Liver (tissue), 9 donors: ENCODE results near the gene CLASP2. TPM values are rescaled to one million over a fixed set of nuclear protein-coding genes. Genes with fewer than 3 reads are reported as not detected.

Experiments used
- DNase-seq: peaks from one replicate; pipeline ENCODE4 v3.0.0-alpha.2; 2017; ENCODE audit warnings: low spot score
- H3K27ac ChIP-seq, 2 donors: one replicate each; pipeline ENCODE4 v1.7.0; 2013; ENCODE audit warnings: inconsistent platforms in 2 of 2, low read length in 2 of 2, control low read depth in 1 of 2, low read depth in 1 of 2, mild to moderate bottlenecking in 1 of 2
- H3K27me3 ChIP-seq, 4 donors: one replicate each; pipeline versions ENCODE4 v1.6.1 to v1.7.0; 2013; ENCODE audit warnings: low read length in 3 of 4, inconsistent platforms in 1 of 4, mild to moderate bottlenecking in 1 of 4, moderate library complexity in 1 of 4; ENCODE audit not compliant: control insufficient read depth in 4 of 4, insufficient read depth in 4 of 4
- H3K36me3 ChIP-seq, 4 donors: one replicate each; pipeline versions ENCODE4 v1.6.1 to v1.7.0; 2013; ENCODE audit warnings: low read length in 3 of 4, mild to moderate bottlenecking in 3 of 4, low read depth in 1 of 4, moderate library complexity in 1 of 4; ENCODE audit not compliant: control insufficient read depth in 4 of 4, insufficient read depth in 3 of 4
- H3K4me1 ChIP-seq, 4 donors: one replicate each; pipeline versions ENCODE4 v1.6.1 to v1.7.0; 2013; ENCODE audit warnings: low read length in 3 of 4, mild to moderate bottlenecking in 3 of 4, moderate library complexity in 1 of 4; ENCODE audit not compliant: control insufficient read depth in 4 of 4, insufficient read depth in 4 of 4
- H3K4me3 ChIP-seq, 3 donors: one replicate each; pipeline versions ENCODE4 v1.6.1 to v1.7.0; 2013; ENCODE audit warnings: low read length in 3 of 3, control low read depth in 1 of 3, low read depth in 1 of 3, mild to moderate bottlenecking in 1 of 3
- H3K9ac ChIP-seq, 2 donors: one replicate each; pipeline ENCODE4 v1.7.0; 2013; ENCODE audit warnings: low read length in 2 of 2, mild to moderate bottlenecking in 2 of 2, moderate library complexity in 2 of 2, control low read depth in 1 of 2, low read depth in 1 of 2
- H3K9me3 ChIP-seq, 4 donors: one replicate each; pipeline versions ENCODE4 v1.6.1 to v1.7.0; 2013; ENCODE audit warnings: low read length in 3 of 4; ENCODE audit not compliant: control insufficient read depth in 4 of 4
- ATF3 ChIP-seq: IDR thresholded peaks from 2 replicates; pipeline ENCODE4 v1.6.1; 2016; ENCODE audit warnings: antibody characterized with exemption
- EGR1 ChIP-seq, 2 donors: IDR thresholded peaks; 2 replicates each; pipeline ENCODE4 v1.6.1; 2016 to 2018; ENCODE audit warnings: antibody characterized with exemption in 2 of 2, low read depth in 2 of 2
- FOXA1 ChIP-seq: IDR thresholded peaks from 2 replicates; pipeline ENCODE4 v1.6.1; 2016; ENCODE audit warnings: antibody characterized with exemption
- FOXA2 ChIP-seq: IDR thresholded peaks from 2 replicates; pipeline ENCODE4 v1.6.1; 2016; ENCODE audit warnings: antibody characterized with exemption
- GABPA ChIP-seq, 2 donors: IDR thresholded peaks in 1 of 2; conservative IDR thresholded peaks in 1 of 2; 2 replicates each; pipeline ENCODE4 v1.6.1; 2016; ENCODE audit warnings: antibody characterized with exemption in 2 of 2, mild to moderate bottlenecking in 1 of 2, moderate library complexity in 1 of 2
- HNF4A ChIP-seq, 2 donors: conservative IDR thresholded peaks; 2 replicates each; pipeline ENCODE4 v1.6.1; 2016; ENCODE audit warnings: antibody characterized with exemption in 2 of 2, mild to moderate bottlenecking in 2 of 2
- HNF4G ChIP-seq: IDR thresholded peaks from 2 replicates; pipeline ENCODE4 v1.6.1; 2016; ENCODE audit warnings: antibody characterized with exemption
- NR2F2 ChIP-seq: IDR thresholded peaks from 2 replicates; pipeline ENCODE4 v1.6.1; 2016; ENCODE audit warnings: antibody characterized with exemption
- RAD21 ChIP-seq, 2 donors: IDR thresholded peaks; 2 replicates each; pipeline ENCODE4 v1.6.1; 2016; ENCODE audit warnings: antibody characterized with exemption in 2 of 2, mild to moderate bottlenecking in 2 of 2
- SP1 ChIP-seq: IDR thresholded peaks from 2 replicates; pipeline ENCODE4 v1.6.1; 2018; ENCODE audit warnings: antibody characterized with exemption, mild to moderate bottlenecking
- TAF1 ChIP-seq: conservative IDR thresholded peaks from 2 replicates; pipeline ENCODE4 v1.6.1; 2016; ENCODE audit warnings: antibody characterized with exemption, mild to moderate bottlenecking
- YY1 ChIP-seq: IDR thresholded peaks from 2 replicates; pipeline ENCODE4 v1.6.1; 2016; ENCODE audit warnings: antibody characterized with exemption, mild to moderate bottlenecking
- WGBS: extraction: QIAGEN DNeasy Blood & Tissue Kit; methylation state at CpG from one replicate; pipeline ENCODE4 v1.1.7; 2013; 5-methylcytosine and 5-hydroxymethylcytosine counted together
- polyA plus RNA-seq, 2 donors: library from polyadenylated mRNA; stranded (reverse) in 1 of 2; unstranded in 1 of 2; fragments of 200-250 nt in 1 of 2; fragments of >200 nt in 1 of 2; fragmentation: Nextera tagmentation in 1 of 2; extraction: Ambion mirVana in 1 of 2; gene quantifications; one replicate each; pipeline versions ENCODE4 v1.2.1 to v1.2.3, GENCODE V29; 2013 to 2015
- total RNA-seq, 2 donors: library from RNA; depleted of rRNA; stranded (reverse); fragments of >200 nt; gene quantifications; one replicate each; pipeline ENCODE4 v1.2.3, GENCODE V29; 2014
- TF ChIP-seq, protein P1 (sequence below): IDR thresholded peaks from 2 replicates; pipeline ENCODE4 v1.6.1; 2016; ENCODE audit warnings: antibody characterized with exemption
- TF ChIP-seq, protein P2 (sequence below): fragments of 150-350 bp; IDR thresholded peaks from 2 replicates; pipeline ENCODE4 v1.5.1; 2017; ENCODE audit warnings: improper control_type of control experiment, low read depth, low read length; ENCODE audit not compliant: missing input control
- TF ChIP-seq, protein P3 (sequence below): IDR thresholded peaks from 2 replicates; pipeline ENCODE4 v1.6.1; 2016; ENCODE audit warnings: antibody characterized with exemption
- donor health status: healthy.
- donor health status: healthy.
- donor health status: healthy.
- donor health status: healthy.
- donor health status: healthy.

CLASP2 gene
- total and polyA plus RNA-seq, 4 donors, result 3.7 to 27.6 (median 17.3) TPM

GRCh38 chr3:33538678-33539339 is 179.2 kb downstream of the CLASP2 start:
- no peak for DNase-seq
- H3K4me1 ChIP-seq, result no peaks in the 10 kb centered on the region
- H3K27me3 ChIP-seq, result no peaks in the 10 kb centered on the region
- H3K9me3 ChIP-seq, result no peaks in the 10 kb centered on the region
- 94% methylated on average over 4 of the region's 4 CpGs for WGBS
- no peak overlapping the region for H3K27ac ChIP-seq
- no peak for TF ChIP-seq SP1
- TF ChIP-seq, protein P1, sequence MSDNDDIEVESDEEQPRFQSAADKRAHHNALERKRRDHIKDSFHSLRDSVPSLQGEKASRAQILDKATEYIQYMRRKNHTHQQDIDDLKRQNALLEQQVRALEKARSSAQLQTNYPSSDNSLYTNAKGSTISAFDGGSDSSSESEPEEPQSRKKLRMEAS, result no peak
- no peak for TF ChIP-seq FOXA1
- TF ChIP-seq, protein P2, sequence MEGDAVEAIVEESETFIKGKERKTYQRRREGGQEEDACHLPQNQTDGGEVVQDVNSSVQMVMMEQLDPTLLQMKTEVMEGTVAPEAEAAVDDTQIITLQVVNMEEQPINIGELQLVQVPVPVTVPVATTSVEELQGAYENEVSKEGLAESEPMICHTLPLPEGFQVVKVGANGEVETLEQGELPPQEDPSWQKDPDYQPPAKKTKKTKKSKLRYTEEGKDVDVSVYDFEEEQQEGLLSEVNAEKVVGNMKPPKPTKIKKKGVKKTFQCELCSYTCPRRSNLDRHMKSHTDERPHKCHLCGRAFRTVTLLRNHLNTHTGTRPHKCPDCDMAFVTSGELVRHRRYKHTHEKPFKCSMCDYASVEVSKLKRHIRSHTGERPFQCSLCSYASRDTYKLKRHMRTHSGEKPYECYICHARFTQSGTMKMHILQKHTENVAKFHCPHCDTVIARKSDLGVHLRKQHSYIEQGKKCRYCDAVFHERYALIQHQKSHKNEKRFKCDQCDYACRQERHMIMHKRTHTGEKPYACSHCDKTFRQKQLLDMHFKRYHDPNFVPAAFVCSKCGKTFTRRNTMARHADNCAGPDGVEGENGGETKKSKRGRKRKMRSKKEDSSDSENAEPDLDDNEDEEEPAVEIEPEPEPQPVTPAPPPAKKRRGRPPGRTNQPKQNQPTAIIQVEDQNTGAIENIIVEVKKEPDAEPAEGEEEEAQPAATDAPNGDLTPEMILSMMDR, result no peak
- TF ChIP-seq, protein P3, sequence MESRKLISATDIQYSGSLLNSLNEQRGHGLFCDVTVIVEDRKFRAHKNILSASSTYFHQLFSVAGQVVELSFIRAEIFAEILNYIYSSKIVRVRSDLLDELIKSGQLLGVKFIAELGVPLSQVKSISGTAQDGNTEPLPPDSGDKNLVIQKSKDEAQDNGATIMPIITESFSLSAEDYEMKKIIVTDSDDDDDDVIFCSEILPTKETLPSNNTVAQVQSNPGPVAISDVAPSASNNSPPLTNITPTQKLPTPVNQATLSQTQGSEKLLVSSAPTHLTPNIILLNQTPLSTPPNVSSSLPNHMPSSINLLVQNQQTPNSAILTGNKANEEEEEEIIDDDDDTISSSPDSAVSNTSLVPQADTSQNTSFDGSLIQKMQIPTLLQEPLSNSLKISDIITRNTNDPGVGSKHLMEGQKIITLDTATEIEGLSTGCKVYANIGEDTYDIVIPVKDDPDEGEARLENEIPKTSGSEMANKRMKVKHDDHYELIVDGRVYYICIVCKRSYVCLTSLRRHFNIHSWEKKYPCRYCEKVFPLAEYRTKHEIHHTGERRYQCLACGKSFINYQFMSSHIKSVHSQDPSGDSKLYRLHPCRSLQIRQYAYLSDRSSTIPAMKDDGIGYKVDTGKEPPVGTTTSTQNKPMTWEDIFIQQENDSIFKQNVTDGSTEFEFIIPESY, result no peak
- TF ChIP-seq RAD21 (IDR thresholded peaks at IDR 0.05), result no peak
- TF ChIP-seq HNF4A (conservative IDR thresholded peaks at IDR 0.05), result no peak
- TF ChIP-seq HNF4G, result no peak
- no peak for TF ChIP-seq GABPA (IDR thresholded peaks at IDR 0.05 in 1 of 2, conservative IDR thresholded peaks at IDR 0.05 in 1 of 2)
- no peak for TF ChIP-seq ATF3
- TF ChIP-seq NR2F2, result no peak
- no peak for TF ChIP-seq EGR1 (IDR thresholded peaks at IDR 0.05; ENCODE audit: low read depth in 2 of 2)
- TF ChIP-seq YY1, result no peak
- TF ChIP-seq TAF1, result no peak
- TF ChIP-seq FOXA2, result no peak
- H3K9ac ChIP-seq, result no peak overlapping the region
- H3K36me3 ChIP-seq, result peaks cover 2 to 20% (median 15%) of the 10 kb centered on the region in 4 donors
- H3K4me3 ChIP-seq, result no peak overlapping the region

- H3K9me3 ChIP-seq, result no peaks in the 10 kb centered on the region
- H3K36me3 ChIP-seq, result peaks cover 4 to 18% (median 14%) of the 10 kb centered on the region in 4 donors
- H3K27ac ChIP-seq, result no peak overlapping the region
- DNase-seq, result no peak
- TF ChIP-seq YY1, result no peak
- no peak for TF ChIP-seq RAD21 (IDR thresholded peaks at IDR 0.05)
- no peak for TF ChIP-seq FOXA2
- H3K27me3 ChIP-seq, result no peaks in the 10 kb centered on the region
- H3K9ac ChIP-seq, result no peak overlapping the region
- no peaks in the 10 kb centered on the region for H3K4me1 ChIP-seq
- no peak overlapping the region for H3K4me3 ChIP-seq
Measured at GRCh38 chr3:33537133-33537532, 180.9 kb downstream of the CLASP2 start.

GRCh38 chr3:33526787-33527186 is 191.3 kb downstream of the CLASP2 start:
- WGBS, result 94% methylated on average over 1 of the region's 1 CpG
- H3K4me1 ChIP-seq, result no peaks in the 10 kb centered on the region
- H3K9ac ChIP-seq, result no peak overlapping the region
- H3K27me3 ChIP-seq, result no peaks in the 10 kb centered on the region
- peaks cover 0 to 8% (median 0%) of the 10 kb centered on the region in 4 donors for H3K9me3 ChIP-seq
- H3K27ac ChIP-seq, result no peak overlapping the region
- no peak overlapping the region for H3K4me3 ChIP-seq
- DNase-seq, result no peak
- TF ChIP-seq HNF4A (conservative IDR thresholded peaks at IDR 0.05) (no peak), YY1 (no peak)
- H3K36me3 ChIP-seq, result peaks cover 0 to 4% (median 3%) of the 10 kb centered on the region in 4 donors
